PFSK-1 (cell line): ENCODE results near the gene HES3.

Source experiments
- FOXP2 ChIP-seq: optimal IDR thresholded peaks from 2 replicates; pipeline ENCODE3; 2011; ENCODE audit warnings: borderline replicate concordance, control low read depth, inconsistent platforms; ENCODE audit not compliant: insufficient read depth; ENCODE audit errors: extremely low read length, extremely low read depth
- POLR2AphosphoS5 ChIP-seq: IDR thresholded peaks from 2 replicates; pipeline ENCODE4 v1.6.1; 2012; ENCODE audit warnings: low read depth, mild to moderate bottlenecking, control low read depth, low read length, moderate library complexity
- SIN3A ChIP-seq: IDR thresholded peaks from 2 replicates; pipeline ENCODE4 v1.6.1; 2012; ENCODE audit warnings: mild to moderate bottlenecking, low read length, moderate library complexity, borderline replicate concordance; ENCODE audit not compliant: insufficient read depth
- TAF1 ChIP-seq: IDR thresholded peaks from 2 replicates; pipeline ENCODE4 v1.6.1; 2012; ENCODE audit warnings: low read length, control low read depth, borderline replicate concordance; ENCODE audit not compliant: insufficient read depth
- TF ChIP-seq, protein P1 (sequence below), 2 experiments: IDR thresholded peaks; 2 replicates each; pipeline versions ENCODE4 v1.6.1 to v1.8.0; 2011 to 2012; ENCODE audit warnings: low read depth in 2 of 2, low read length in 2 of 2, control low read depth in 1 of 2, inconsistent platforms in 1 of 2, mild to moderate bottlenecking in 1 of 2, moderate library complexity in 1 of 2; ENCODE audit not compliant: insufficient read depth in 1 of 2

Gene HES3

DNA sequence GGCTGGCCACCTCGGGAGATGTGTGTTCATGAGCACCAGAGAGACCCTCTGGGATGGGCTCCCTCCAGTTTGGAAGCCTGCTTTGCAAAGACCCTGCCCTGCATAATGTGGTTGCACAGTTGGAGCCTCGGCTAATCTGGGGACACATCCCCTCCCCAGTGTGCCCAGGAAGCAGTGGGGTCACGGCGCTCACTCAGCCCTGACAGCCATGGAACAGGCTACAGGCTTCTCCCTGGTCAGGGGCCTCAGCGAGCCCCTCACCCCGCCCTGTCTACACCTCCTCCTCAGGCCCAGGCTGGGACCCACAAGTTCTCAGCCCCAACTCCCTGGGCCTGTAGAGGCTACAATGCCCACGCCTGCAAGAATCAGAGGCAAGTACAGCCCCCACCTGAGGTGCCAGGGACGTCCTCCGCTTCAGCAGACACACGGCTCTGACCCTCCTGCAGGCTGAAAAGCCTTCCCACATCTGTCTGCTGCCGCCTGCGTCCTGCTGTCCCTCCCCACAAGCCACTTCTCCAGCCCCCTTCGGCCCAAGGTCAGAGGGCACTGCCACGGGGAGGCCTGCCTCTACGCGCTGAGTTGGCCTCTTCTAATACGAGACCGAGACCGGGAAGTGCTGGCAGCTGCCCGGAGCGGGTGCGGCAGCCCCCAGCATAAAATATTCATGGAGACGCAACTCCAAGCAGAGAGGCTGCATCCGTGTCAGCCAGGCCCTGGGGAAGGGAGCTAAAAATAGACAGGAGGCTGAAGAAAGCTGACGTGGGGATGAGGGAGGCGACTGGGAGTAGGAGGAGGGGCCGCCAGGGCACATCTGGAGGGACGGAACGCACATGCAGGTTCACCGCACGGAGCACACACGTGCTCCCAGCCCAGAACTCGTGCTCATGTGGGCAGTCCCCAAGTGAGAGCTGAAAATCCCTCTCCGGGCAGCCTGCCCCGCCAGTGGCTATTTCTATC lies 32.1 kb downstream of the HES3 start:
- TF ChIP-seq TAF1 = no peak
- TF ChIP-seq, protein P1, sequence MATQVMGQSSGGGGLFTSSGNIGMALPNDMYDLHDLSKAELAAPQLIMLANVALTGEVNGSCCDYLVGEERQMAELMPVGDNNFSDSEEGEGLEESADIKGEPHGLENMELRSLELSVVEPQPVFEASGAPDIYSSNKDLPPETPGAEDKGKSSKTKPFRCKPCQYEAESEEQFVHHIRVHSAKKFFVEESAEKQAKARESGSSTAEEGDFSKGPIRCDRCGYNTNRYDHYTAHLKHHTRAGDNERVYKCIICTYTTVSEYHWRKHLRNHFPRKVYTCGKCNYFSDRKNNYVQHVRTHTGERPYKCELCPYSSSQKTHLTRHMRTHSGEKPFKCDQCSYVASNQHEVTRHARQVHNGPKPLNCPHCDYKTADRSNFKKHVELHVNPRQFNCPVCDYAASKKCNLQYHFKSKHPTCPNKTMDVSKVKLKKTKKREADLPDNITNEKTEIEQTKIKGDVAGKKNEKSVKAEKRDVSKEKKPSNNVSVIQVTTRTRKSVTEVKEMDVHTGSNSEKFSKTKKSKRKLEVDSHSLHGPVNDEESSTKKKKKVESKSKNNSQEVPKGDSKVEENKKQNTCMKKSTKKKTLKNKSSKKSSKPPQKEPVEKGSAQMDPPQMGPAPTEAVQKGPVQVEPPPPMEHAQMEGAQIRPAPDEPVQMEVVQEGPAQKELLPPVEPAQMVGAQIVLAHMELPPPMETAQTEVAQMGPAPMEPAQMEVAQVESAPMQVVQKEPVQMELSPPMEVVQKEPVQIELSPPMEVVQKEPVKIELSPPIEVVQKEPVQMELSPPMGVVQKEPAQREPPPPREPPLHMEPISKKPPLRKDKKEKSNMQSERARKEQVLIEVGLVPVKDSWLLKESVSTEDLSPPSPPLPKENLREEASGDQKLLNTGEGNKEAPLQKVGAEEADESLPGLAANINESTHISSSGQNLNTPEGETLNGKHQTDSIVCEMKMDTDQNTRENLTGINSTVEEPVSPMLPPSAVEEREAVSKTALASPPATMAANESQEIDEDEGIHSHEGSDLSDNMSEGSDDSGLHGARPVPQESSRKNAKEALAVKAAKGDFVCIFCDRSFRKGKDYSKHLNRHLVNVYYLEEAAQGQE (IDR thresholded peaks at IDR 0.05; ENCODE audit: insufficient read depth in 1 of 2, low read depth in 2 of 2, low read length in 2 of 2) = no peak
- no peak for TF ChIP-seq SIN3A
- no peak for TF ChIP-seq FOXP2
- no peak for TF ChIP-seq POLR2AphosphoS5

- no peak for TF ChIP-seq TAF1
- no peak for TF ChIP-seq POLR2AphosphoS5
- TF ChIP-seq, protein P1 (IDR thresholded peaks at IDR 0.05; ENCODE audit: insufficient read depth in 1 of 2, low read depth in 2 of 2, low read length in 2 of 2) = no peak
- no peak for TF ChIP-seq SIN3A
- TF ChIP-seq FOXP2 = no peak
Measured at GRCh38 chr1:6276811-6277555, 33.0 kb downstream of the HES3 start.

GRCh38 chr1:6278263-6278662 lies 34.3 kb downstream of the HES3 start:
- TF ChIP-seq SIN3A = no peak
- no peak for TF ChIP-seq TAF1
- TF ChIP-seq, protein P1 (IDR thresholded peaks at IDR 0.05; ENCODE audit: insufficient read depth in 1 of 2, low read depth in 2 of 2, low read length in 2 of 2) = no peak
- no peak for TF ChIP-seq FOXP2
- no peak for TF ChIP-seq POLR2AphosphoS5

GRCh38 chr1:6279066-6279465 lies 35.1 kb downstream of the HES3 start:
- no peak for TF ChIP-seq FOXP2
- TF ChIP-seq TAF1 = no peak
- TF ChIP-seq, protein P1 (IDR thresholded peaks at IDR 0.05; ENCODE audit: insufficient read depth in 1 of 2, low read depth in 2 of 2, low read length in 2 of 2) = no peak
